H9 (cell line): ENCODE data around the gene CEP126. TPM values are rescaled to one million over a fixed set of nuclear protein-coding genes. Genes with fewer than 3 reads are reported as not detected.

Experiments used
- DNase-seq: peaks from one replicate; pipeline ENCODE4 v3.0.0-alpha.2; 2017
- H2AFZ ChIP-seq: one replicate; pipeline ENCODE4 v1.6.1; 2013; ENCODE audit warnings: mild to moderate bottlenecking, low read length, control low read depth, moderate library complexity
- H2AK5ac ChIP-seq: 2 replicates; pipeline ENCODE4 v1.6.1; 2013; ENCODE audit warnings: low read length, control low read depth, mixed read lengths; ENCODE audit not compliant: insufficient read length
- H2BK120ac ChIP-seq: one replicate; pipeline ENCODE4 v1.6.1; 2013; ENCODE audit warnings: low read depth, mild to moderate bottlenecking, low read length, control low read depth, inconsistent platforms; ENCODE audit not compliant: poor library complexity, severe bottlenecking
- H2BK12ac ChIP-seq: 2 replicates; pipeline ENCODE4 v1.6.1; 2013; ENCODE audit warnings: low read length, control low read depth, mixed read lengths, low read depth; ENCODE audit not compliant: insufficient read length
- H2BK15ac ChIP-seq: 2 replicates; pipeline ENCODE4 v1.6.1; 2013; ENCODE audit warnings: low read depth, low read length, control low read depth
- H2BK20ac ChIP-seq: one replicate; pipeline ENCODE4 v1.6.1; 2013; ENCODE audit warnings: low read depth, mild to moderate bottlenecking, low read length, control low read depth, inconsistent platforms; ENCODE audit not compliant: poor library complexity, severe bottlenecking
- H2BK5ac ChIP-seq: 2 replicates; pipeline ENCODE4 v1.6.1; 2013; ENCODE audit warnings: low read length, control low read depth, mixed read lengths; ENCODE audit not compliant: insufficient read length
- H3K14ac ChIP-seq: 2 replicates; pipeline ENCODE4 v1.6.1; 2013; ENCODE audit warnings: low read length, control low read depth; ENCODE audit not compliant: insufficient read depth
- H3K18ac ChIP-seq: 2 replicates; pipeline ENCODE4 v1.6.1; 2013; ENCODE audit warnings: low read depth, mild to moderate bottlenecking, mixed read lengths, low read length, control low read depth; ENCODE audit not compliant: insufficient read length
- H3K23ac ChIP-seq: 2 replicates; pipeline ENCODE4 v1.6.1; 2013; ENCODE audit warnings: low read length, control low read depth, mixed read lengths, low read depth; ENCODE audit not compliant: insufficient read length
- H3K23me2 ChIP-seq: 2 replicates; pipeline ENCODE4 v1.6.1; 2013; ENCODE audit warnings: low read depth, mild to moderate bottlenecking, mixed read lengths, low read length, control low read depth; ENCODE audit not compliant: insufficient read length, poor library complexity, severe bottlenecking
- H3K27ac ChIP-seq: 2 replicates; pipeline ENCODE4 v1.5.1; 2013; ENCODE audit warnings: low read length, control low read depth, mixed read lengths, low read depth; ENCODE audit not compliant: insufficient read length
- H3K27me3 ChIP-seq: 2 replicates; pipeline ENCODE4 v1.6.1; 2013; ENCODE audit warnings: low read length, control low read depth, inconsistent platforms; ENCODE audit not compliant: insufficient read depth
- H3K4ac ChIP-seq: 2 replicates; pipeline ENCODE4 v1.6.1; 2013; ENCODE audit warnings: low read depth, mild to moderate bottlenecking, control low read depth, inconsistent platforms, low read length, moderate library complexity
- H3K4me1 ChIP-seq: 2 replicates; pipeline ENCODE4 v1.6.1; 2013; ENCODE audit warnings: low read length, control low read depth, inconsistent platforms; ENCODE audit not compliant: insufficient read depth
- H3K4me2 ChIP-seq: 2 replicates; pipeline ENCODE4 v1.6.1; 2013; ENCODE audit warnings: low read length, control low read depth, mixed read lengths; ENCODE audit not compliant: insufficient read length, insufficient read depth
- H3K56ac ChIP-seq: 2 replicates; pipeline ENCODE4 v1.6.1; 2013; ENCODE audit warnings: low read depth, mild to moderate bottlenecking, mixed read lengths, low read length, control low read depth; ENCODE audit not compliant: insufficient read length
- H3K79me1 ChIP-seq: 2 replicates; pipeline ENCODE4 v1.6.1; 2013; ENCODE audit warnings: low read depth, mild to moderate bottlenecking, moderate library complexity, low read length, control low read depth, inconsistent platforms; ENCODE audit not compliant: insufficient read depth, poor library complexity, severe bottlenecking
- H3K79me2 ChIP-seq: 2 replicates; pipeline ENCODE4 v1.6.1; 2013; ENCODE audit warnings: low read length, control low read depth, inconsistent platforms; ENCODE audit not compliant: insufficient read depth
- H3K9ac ChIP-seq: 2 replicates; pipeline ENCODE4 v1.6.1; 2013; ENCODE audit warnings: low read length, control low read depth, mixed read lengths; ENCODE audit not compliant: insufficient read length; ENCODE audit errors: extremely low read depth
- H3K9me3 ChIP-seq: one replicate; pipeline ENCODE4 v1.6.1; 2013; ENCODE audit warnings: low read depth, low read length, inconsistent platforms; ENCODE audit not compliant: control insufficient read depth
- H3T11ph ChIP-seq: one replicate; pipeline ENCODE4 v1.6.1; 2013; ENCODE audit warnings: mild to moderate bottlenecking, low read length, control low read depth, inconsistent platforms
- H4K20me1 ChIP-seq: one replicate; pipeline ENCODE4 v1.6.1; 2013; ENCODE audit not compliant: control insufficient read depth, insufficient read length, insufficient read depth
- H4K5ac ChIP-seq: 2 replicates; pipeline ENCODE4 v1.6.1; 2013; ENCODE audit warnings: low read depth, mild to moderate bottlenecking, mixed read lengths, low read length, control low read depth; ENCODE audit not compliant: insufficient read length
- H4K8ac ChIP-seq: replicated peaks from 2 replicates; pipeline ENCODE4 v1.6.1; 2013; ENCODE audit warnings: low read length, control low read depth, mixed read lengths, low read depth; ENCODE audit not compliant: insufficient read length
- H4K91ac ChIP-seq: 2 replicates; pipeline ENCODE4 v1.6.1; 2013; ENCODE audit warnings: low read depth, mild to moderate bottlenecking, moderate library complexity, mixed read lengths, low read length, control low read depth; ENCODE audit not compliant: insufficient read length
- H3K27ac Mint-ChIP-seq, 3 experiments: 2 replicates in 2 of 3; 3 replicates in 1 of 3; pipeline ENCODE4 v1.8.0; 2020 to 2021; ENCODE audit warnings: mixed read lengths in 3 of 3, mild to moderate bottlenecking in 1 of 3, moderate library complexity in 1 of 3
- H3K27me3 Mint-ChIP-seq: 2 replicates; pipeline ENCODE4 v1.8.0; 2021; ENCODE audit warnings: low read depth, mild to moderate bottlenecking, moderate library complexity, mixed read lengths
- H3K36me3 Mint-ChIP-seq, 3 experiments: 2 replicates in 2 of 3; 3 replicates in 1 of 3; pipeline ENCODE4 v1.8.0; 2020 to 2021; ENCODE audit warnings: low read depth in 3 of 3, mixed read lengths in 3 of 3; ENCODE audit not compliant: insufficient read depth in 1 of 3
- H3K4me1 Mint-ChIP-seq, 2 experiments: 2 replicates each; pipeline ENCODE4 v1.8.0; 2020; ENCODE audit warnings: mixed read lengths in 2 of 2
- H3K4me3 Mint-ChIP-seq, 2 experiments: 2 replicates in 1 of 2; 3 replicates in 1 of 2; pipeline ENCODE4 v1.8.0; 2020 to 2021; ENCODE audit warnings: mild to moderate bottlenecking in 2 of 2, mixed read lengths in 2 of 2, moderate library complexity in 1 of 2
- H3K9me3 Mint-ChIP-seq, 2 experiments: 2 replicates in 1 of 2; 3 replicates in 1 of 2; pipeline ENCODE4 v1.8.0; 2020; ENCODE audit warnings: mild to moderate bottlenecking in 2 of 2, mixed read lengths in 2 of 2, moderate library complexity in 1 of 2
- WGBS: extraction: QIAGEN DNeasy Blood & Tissue Kit; methylation state at CpG from one replicate; pipeline ENCODE4 v1.1.7; 2013; ENCODE audit warnings: missing lambda C conversion rate, low lambda C conversion rate, mixed read lengths; ENCODE audit not compliant: insufficient read length; ENCODE audit errors: extremely low coverage; 5-methylcytosine and 5-hydroxymethylcytosine counted together
- total RNA-seq: library from RNA; stranded (reverse); gene quantifications from 2 replicates; pipeline ENCODE4 v1.2.1, GENCODE V29; 2021
- TF ChIP-seq, protein P1 (sequence below): fragments of 200-600 bp; sonication (generic); conservative IDR thresholded peaks from 3 replicates; pipeline ENCODE4 v1.8.0; 2021; ENCODE audit warnings: antibody characterized with exemption, mild to moderate bottlenecking

The CEP126 gene
- total RNA-seq, 1 experiment from 2014 or later: 1.2 TPM

DNA sequence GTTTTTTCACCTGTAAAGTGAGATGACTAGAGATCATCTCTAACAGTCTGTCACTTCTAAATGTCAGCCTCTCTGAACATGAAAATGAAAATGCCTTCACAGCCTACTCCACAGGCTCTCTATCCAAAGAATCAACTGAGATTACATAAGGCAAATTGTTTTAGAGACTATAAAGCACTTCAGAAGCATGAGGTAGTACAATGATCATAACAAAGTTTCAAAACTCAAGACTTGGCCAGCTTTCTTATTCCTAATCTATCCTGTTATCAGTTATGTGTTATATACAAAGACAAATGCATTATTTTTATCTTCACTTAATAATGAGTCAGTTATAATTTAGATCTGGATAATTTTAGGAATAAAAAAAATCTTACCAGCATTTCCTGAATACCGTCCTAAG lies 20.3 kb upstream of the CEP126 start:
- Histone ChIP-seq H2BK120ac (no peak overlapping the region), H4K20me1 (no peaks in the 10 kb centered on the region), H3K9ac (no peak overlapping the region), H3K18ac (no peak overlapping the region), H3K4me2 (no peak overlapping the region), H4K5ac (no peak overlapping the region), H2AFZ (no peak overlapping the region), H2BK20ac (no peak overlapping the region), H3K4ac (no peak overlapping the region), H3K9me3 (no peaks in the 10 kb centered on the region), H3K14ac (no peak overlapping the region), H4K8ac (no peak overlapping the region), H3K27ac (no peak overlapping the region), H3K23ac (no peak overlapping the region), H3K27me3 (no peaks in the 10 kb centered on the region), H3K79me2 (no peaks in the 10 kb centered on the region), H3T11ph (no peak overlapping the region), H2BK15ac (no peak overlapping the region), H2AK5ac (no peak overlapping the region), H4K91ac (no peak overlapping the region), H2BK12ac (no peak overlapping the region), H3K23me2 (no peaks in the 10 kb centered on the region), H3K79me1 (no peaks in the 10 kb centered on the region), H3K56ac (no peak overlapping the region), H2BK5ac (no peak overlapping the region), H3K4me1 (no peaks in the 10 kb centered on the region)
- Mint-ChIP-seq H3K4me1 (no peaks in the 10 kb centered on the region), H3K27me3 (peaks cover 3% of the 10 kb centered on the region), H3K36me3 (no peaks in the 10 kb centered on the region), H3K27ac (no peak overlapping the region), H3K9me3 (no peaks in the 10 kb centered on the region; a peak in 1 of 5 replicates), H3K4me3 (no peak overlapping the region)
- no CpG with 5 or more reads among the region's 1 CpG for WGBS
- DNase-seq: no peak
- TF ChIP-seq, protein P1, sequence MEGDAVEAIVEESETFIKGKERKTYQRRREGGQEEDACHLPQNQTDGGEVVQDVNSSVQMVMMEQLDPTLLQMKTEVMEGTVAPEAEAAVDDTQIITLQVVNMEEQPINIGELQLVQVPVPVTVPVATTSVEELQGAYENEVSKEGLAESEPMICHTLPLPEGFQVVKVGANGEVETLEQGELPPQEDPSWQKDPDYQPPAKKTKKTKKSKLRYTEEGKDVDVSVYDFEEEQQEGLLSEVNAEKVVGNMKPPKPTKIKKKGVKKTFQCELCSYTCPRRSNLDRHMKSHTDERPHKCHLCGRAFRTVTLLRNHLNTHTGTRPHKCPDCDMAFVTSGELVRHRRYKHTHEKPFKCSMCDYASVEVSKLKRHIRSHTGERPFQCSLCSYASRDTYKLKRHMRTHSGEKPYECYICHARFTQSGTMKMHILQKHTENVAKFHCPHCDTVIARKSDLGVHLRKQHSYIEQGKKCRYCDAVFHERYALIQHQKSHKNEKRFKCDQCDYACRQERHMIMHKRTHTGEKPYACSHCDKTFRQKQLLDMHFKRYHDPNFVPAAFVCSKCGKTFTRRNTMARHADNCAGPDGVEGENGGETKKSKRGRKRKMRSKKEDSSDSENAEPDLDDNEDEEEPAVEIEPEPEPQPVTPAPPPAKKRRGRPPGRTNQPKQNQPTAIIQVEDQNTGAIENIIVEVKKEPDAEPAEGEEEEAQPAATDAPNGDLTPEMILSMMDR: no peak
